ENCODE measurements around the gene NFATC2. TPM values are rescaled to one million over a fixed set of nuclear protein-coding genes. Genes with fewer than 3 reads are reported as not detected.
"Not testable (repeated sequence)": the region's sequence is repeated elsewhere in the genome, so short reads cannot be mapped to it uniquely, and the experiment has no call there.

Gene NFATC2
- polyA plus RNA-seq, 1 of the 3 experiments (the other 2 are of a cell fraction), result 0.36 TPM

DNA sequence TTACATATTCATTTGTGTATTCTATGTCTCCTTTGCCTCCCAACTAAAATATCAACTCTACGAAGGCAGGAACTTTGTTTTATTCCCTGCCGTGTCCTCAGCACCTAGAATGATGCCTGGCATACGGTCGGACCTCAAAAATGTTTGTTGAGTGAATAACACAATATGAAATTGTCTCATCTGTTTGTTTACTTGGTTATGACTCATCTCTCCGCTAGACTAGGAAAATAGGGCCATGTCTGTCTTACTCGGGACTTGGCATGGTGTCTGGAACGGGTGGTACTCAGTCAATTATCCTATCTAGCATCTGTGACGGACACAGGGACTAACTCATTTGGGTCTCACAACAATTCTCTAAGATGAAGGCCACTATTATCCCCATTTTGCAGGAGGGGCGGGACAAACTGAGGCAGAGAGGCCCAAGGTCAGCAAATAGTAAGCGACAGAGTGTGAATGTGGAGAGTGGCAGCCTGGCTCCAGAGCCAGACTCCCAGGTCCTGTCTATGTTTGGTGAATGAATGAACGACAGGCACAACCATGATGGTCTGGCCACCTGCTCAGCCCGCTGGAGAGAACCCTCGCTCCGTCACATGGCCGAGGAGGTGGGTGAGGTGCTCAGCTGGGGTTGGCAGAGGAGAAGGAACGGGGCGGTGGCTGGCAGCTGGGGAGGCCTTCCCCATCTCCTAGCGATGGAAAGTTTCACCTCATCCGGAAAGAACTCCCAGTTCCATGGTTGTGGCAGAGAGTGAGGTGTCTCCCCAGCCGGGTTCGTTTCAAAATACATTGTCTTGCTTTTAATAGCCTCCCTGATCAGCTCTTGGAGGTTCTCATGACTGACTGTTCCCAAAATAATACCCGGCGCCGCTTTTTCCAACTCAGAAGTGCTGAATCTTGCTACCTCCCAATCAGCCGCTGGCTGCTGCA is 27.6 kb upstream of the NFATC2 start:
- Histone ChIP-seq H3K27ac (ENCODE audit: low read depth in 2 of 2, low read length in 1 of 2) (no peak overlapping the region), H3K9ac (no peak overlapping the region), H3K4me2 (no peak overlapping the region), H3K9me3 (no peaks in the 10 kb centered on the region), H4K20me1 (ENCODE audit: insufficient read depth) (no peaks in the 10 kb centered on the region), H3K4me1 (ENCODE audit: control insufficient read depth in 1 of 2, insufficient read depth in 2 of 2, low read depth in 1 of 2, low read length in 1 of 2) (peaks cover 0 to 3% of the 10 kb centered on the region in 2 experiments; a peak in 1 of 4 replicates), H3F3A (replicated peaks; ENCODE audit: insufficient read depth) (peaks cover 11% of the 10 kb centered on the region), H2AFZ (ENCODE audit: low read depth) (no peak overlapping the region), H3K9me2 (no peaks in the 10 kb centered on the region), H3K27me3 (ENCODE audit: insufficient read depth) (no peaks in the 10 kb centered on the region), H3K79me2 (ENCODE audit: insufficient read depth) (no peaks in the 10 kb centered on the region), H3K4me3 (ENCODE audit: low read depth in 2 of 2, low read length in 1 of 2) (no peak overlapping the region), H3K36me3 (replicated peaks in 1 of 2; ENCODE audit: control insufficient read depth in 1 of 2, insufficient read depth in 2 of 2, low read length in 1 of 2) (no peaks in the 10 kb centered on the region)
- TF ChIP-seq EP300 (IDR thresholded peaks at IDR 0.05; ENCODE audit: borderline replicate concordance in 1 of 2, low read depth in 1 of 2, low read length in 1 of 2) (no peak), SIN3A (IDR thresholded peaks at IDR 0.05; ENCODE audit: borderline replicate concordance, low read depth, low read length) (no peak), CTCF (IDR thresholded peaks at IDR 0.05) (no peak), ZBTB33 (IDR thresholded peaks at IDR 0.05; ENCODE audit: borderline replicate concordance, low read depth) (no peak), RFX5 (IDR thresholded peaks at IDR 0.05; ENCODE audit: low read length) (no peak), SMC3 (IDR thresholded peaks at IDR 0.05; ENCODE audit: low read depth, low read length) (no peak), USF1 (IDR thresholded peaks at IDR 0.05; ENCODE audit: borderline replicate concordance, low read depth) (no peak), TAF1 (IDR thresholded peaks at IDR 0.05; ENCODE audit: borderline replicate concordance, low read depth, low read length) (no peak), FOXJ3 (CRISPR knock-in tag; IDR thresholded peaks at IDR 0.05) (no peak), TEAD4 (IDR thresholded peaks at IDR 0.05; ENCODE audit: borderline replicate concordance, insufficient read depth) (no peak), POLR2AphosphoS5 (IDR thresholded peaks at IDR 0.05; ENCODE audit: low read depth, low read length) (no peak), YY1 (IDR thresholded peaks at IDR 0.05; ENCODE audit: low read depth) (no peak), CHD2 (IDR thresholded peaks at IDR 0.05; ENCODE audit: low read length, partially characterized antibody) (no peak), FOXM1 (IDR thresholded peaks at IDR 0.05; ENCODE audit: low read depth) (no peak)
- TF ChIP-seq, protein P1, sequence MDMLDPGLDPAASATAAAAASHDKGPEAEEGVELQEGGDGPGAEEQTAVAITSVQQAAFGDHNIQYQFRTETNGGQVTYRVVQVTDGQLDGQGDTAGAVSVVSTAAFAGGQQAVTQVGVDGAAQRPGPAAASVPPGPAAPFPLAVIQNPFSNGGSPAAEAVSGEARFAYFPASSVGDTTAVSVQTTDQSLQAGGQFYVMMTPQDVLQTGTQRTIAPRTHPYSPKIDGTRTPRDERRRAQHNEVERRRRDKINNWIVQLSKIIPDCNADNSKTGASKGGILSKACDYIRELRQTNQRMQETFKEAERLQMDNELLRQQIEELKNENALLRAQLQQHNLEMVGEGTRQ (IDR thresholded peaks at IDR 0.05; ENCODE audit: borderline replicate concordance, low read depth, low read length), result no peak
- TF ChIP-seq, protein P2, sequence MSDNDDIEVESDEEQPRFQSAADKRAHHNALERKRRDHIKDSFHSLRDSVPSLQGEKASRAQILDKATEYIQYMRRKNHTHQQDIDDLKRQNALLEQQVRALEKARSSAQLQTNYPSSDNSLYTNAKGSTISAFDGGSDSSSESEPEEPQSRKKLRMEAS (IDR thresholded peaks at IDR 0.05; ENCODE audit: low read depth), result no peak
- TF ChIP-seq, protein P3, sequence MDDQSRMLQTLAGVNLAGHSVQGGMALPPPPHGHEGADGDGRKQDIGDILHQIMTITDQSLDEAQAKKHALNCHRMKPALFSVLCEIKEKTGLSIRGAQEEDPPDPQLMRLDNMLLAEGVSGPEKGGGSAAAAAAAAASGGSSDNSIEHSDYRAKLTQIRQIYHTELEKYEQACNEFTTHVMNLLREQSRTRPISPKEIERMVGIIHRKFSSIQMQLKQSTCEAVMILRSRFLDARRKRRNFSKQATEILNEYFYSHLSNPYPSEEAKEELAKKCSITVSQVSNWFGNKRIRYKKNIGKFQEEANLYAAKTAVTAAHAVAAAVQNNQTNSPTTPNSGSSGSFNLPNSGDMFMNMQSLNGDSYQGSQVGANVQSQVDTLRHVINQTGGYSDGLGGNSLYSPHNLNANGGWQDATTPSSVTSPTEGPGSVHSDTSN (IDR thresholded peaks at IDR 0.05), result no peak
- 81% methylated on average over 23 of the region's 25 CpGs for WGBS (ENCODE audit: low lambda C conversion rate)
- DNase-seq, result no peak
- ChIA-PET POLR2A (no interaction called here), CTCF (interaction anchor here (1.0 to 1.4 kb wide), 4 partner anchors 11 to 263 kb away, joined by 3 to 5 read pairs (median 4); no protein-coding TSS in a partner anchor)

- DNase-seq; H3K27me3 ChIP-seq (ENCODE audit: insufficient read depth); H3K9me2 ChIP-seq; POLR2A ChIA-PET; H2AFZ ChIP-seq (ENCODE audit: low read depth); H3K4me2 ChIP-seq; H3K4me3 ChIP-seq (ENCODE audit: low read depth in 2 of 2, low read length in 1 of 2); H3K79me2 ChIP-seq (ENCODE audit: insufficient read depth); H3K9ac ChIP-seq; H4K20me1 ChIP-seq (ENCODE audit: insufficient read depth); H3K36me3 ChIP-seq (replicated peaks in 1 of 2; ENCODE audit: control insufficient read depth in 1 of 2, insufficient read depth in 2 of 2, low read length in 1 of 2); H3K4me1 ChIP-seq (ENCODE audit: control insufficient read depth in 1 of 2, insufficient read depth in 2 of 2, low read depth in 1 of 2, low read length in 1 of 2); H3K27ac ChIP-seq (ENCODE audit: low read depth in 2 of 2, low read length in 1 of 2); H3K9me3 ChIP-seq: not testable (repeated sequence)
- CTCF ChIA-PET, result interaction anchor here (1.3 kb wide), 2 partner anchors 33 to 156 kb away, joined by 3 to 4 read pairs; no protein-coding TSS in a partner anchor
- 61% methylated on average over 3 of the region's 3 CpGs for WGBS (ENCODE audit: low lambda C conversion rate)
- peaks cover 12% of the 10 kb centered on the region for H3F3A ChIP-seq (replicated peaks; ENCODE audit: insufficient read depth)
Observed at GRCh38 chr20:51568533-51568932, 26.0 kb upstream of the NFATC2 start.
